ENCODE measurements around the gene TANGO2. TPM values are rescaled to one million over a fixed set of nuclear protein-coding genes. Genes with fewer than 3 reads are reported as not detected.
A peak's percentile ranks its signal among the peaks of the same experiment; 100 is the strongest.

Gene TANGO2
- total RNA-seq, 1 experiment from 2014 or later, result 21.5 TPM

Small RNAs within 50 kb of the gene (microRNA-seq; reads per million reads assigned to microRNA genes)
- gene MIR185 (1,850 reads per million, percentile 86 among the genes with 10 or more reads in this experiment), gene MIR6816 (not detected)

Other genes with a start within 250 kb of the TANGO2 start
- 17.8 and 17.9 TPM in 2 replicates for gene GNB1L, start 166.2 kb upstream of the TANGO2 start, total RNA-seq (2021)
- 22.7 and 25.6 TPM in 2 replicates for gene RTL10, start 166.2 kb upstream of the TANGO2 start, total RNA-seq (2021)
- 87.8 and 98.6 TPM in 2 replicates for gene COMT, start 79.3 kb upstream of the TANGO2 start, total RNA-seq (2021)
- 25.2 and 32.6 TPM in 2 replicates for gene TXNRD2, start 79.3 kb upstream of the TANGO2 start, total RNA-seq (2021)
- 11.1 and 17.2 TPM in 2 replicates for gene ARVCF, start 4.3 kb upstream of the TANGO2 start, total RNA-seq (2021)
- 63.2 and 74.8 TPM in 2 replicates for gene DGCR8, start 59.1 kb downstream of the TANGO2 start, total RNA-seq (2021)
- 501 and 509 TPM in 2 replicates for gene RANBP1, start 95.0 kb downstream of the TANGO2 start, total RNA-seq (2021)
- gene TRMT2A, start 96.1 kb downstream of the TANGO2 start, total RNA-seq (2021), result 68.1 and 71.1 TPM in 2 replicates
- gene ZDHHC8, start 110.7 kb downstream of the TANGO2 start, total RNA-seq (2021), result 58.8 and 60.2 TPM in 2 replicates
- not detected in 2 replicates for gene CCDC188, start 129.9 kb downstream of the TANGO2 start, total RNA-seq (2021)
- gene RTN4R, start 247.2 kb downstream of the TANGO2 start, total RNA-seq (2021), result 9.6 and 9.9 TPM in 2 replicates

Data from A673 (cell line).